ENCODE data around the gene CCDC6. TPM values are rescaled to one million over a fixed set of nuclear protein-coding genes. Genes with fewer than 3 reads are reported as not detected.

CCDC6 gene
- total RNA-seq, 1 experiment from 2014 or later = 58.4 TPM

- TF ChIP-seq CTCF (conservative IDR thresholded peaks at IDR 0.05) = no peak
- Histone ChIP-seq H3T11ph (ENCODE audit: low read length) (no peak overlapping the region), H3K23ac (ENCODE audit: insufficient read length, low read depth, low read length) (no peak overlapping the region), H4K20me1 (ENCODE audit: control insufficient read depth, insufficient read depth, insufficient read length) (no peaks in the 10 kb centered on the region), H3K9ac (ENCODE audit: extremely low read depth, insufficient read length, low read length) (no peak overlapping the region), H3K18ac (ENCODE audit: insufficient read length, low read depth, low read length) (no peak overlapping the region), H3K27me3 (ENCODE audit: insufficient read depth, low read length) (no peaks in the 10 kb centered on the region), H2AFZ (ENCODE audit: low read length) (no peak overlapping the region), H2BK12ac (ENCODE audit: insufficient read length, low read depth, low read length) (no peak overlapping the region), H3K4ac (ENCODE audit: low read depth, low read length) (no peak overlapping the region), H4K8ac (replicated peaks; ENCODE audit: insufficient read length, low read depth, low read length) (no peak overlapping the region), H2BK15ac (ENCODE audit: low read depth, low read length) (no peak overlapping the region), H2BK20ac (ENCODE audit: low read depth, low read length, poor library complexity, severe bottlenecking) (no peak overlapping the region), H4K91ac (ENCODE audit: insufficient read length, low read depth, low read length) (no peak overlapping the region), H3K14ac (ENCODE audit: insufficient read depth, low read length) (no peak overlapping the region), H4K5ac (ENCODE audit: insufficient read length, low read depth, low read length) (no peak overlapping the region), H3K79me1 (ENCODE audit: insufficient read depth, low read depth, low read length, poor library complexity, severe bottlenecking) (no peaks in the 10 kb centered on the region), H3K79me2 (ENCODE audit: insufficient read depth, low read length) (no peaks in the 10 kb centered on the region), H3K23me2 (ENCODE audit: insufficient read length, low read depth, low read length, poor library complexity, severe bottlenecking) (no peaks in the 10 kb centered on the region), H3K9me3 (ENCODE audit: control insufficient read depth, low read depth, low read length) (no peaks in the 10 kb centered on the region), H3K4me2 (ENCODE audit: insufficient read depth, insufficient read length, low read length) (no peak overlapping the region), H3K4me1 (ENCODE audit: insufficient read depth, low read length) (peaks cover 5% of the 10 kb centered on the region), H3K27ac (ENCODE audit: insufficient read length, low read depth, low read length) (no peak overlapping the region), H3K56ac (ENCODE audit: insufficient read length, low read depth, low read length) (no peak overlapping the region), H2BK5ac (ENCODE audit: insufficient read length, low read length) (no peak overlapping the region), H2AK5ac (ENCODE audit: insufficient read length, low read length) (no peak overlapping the region), H2BK120ac (ENCODE audit: low read depth, low read length, poor library complexity, severe bottlenecking) (no peak overlapping the region)
- H3K27ac Mint-ChIP-seq = no peak overlapping the region; a peak in 1 of 7 replicates
- DNase-seq = no peak
- WGBS (ENCODE audit: extremely low coverage, insufficient read length, low lambda C conversion rate) = no CpG with 5 or more reads among the region's 6 CpGs
- H3K36me3 Mint-ChIP-seq (ENCODE audit: insufficient read depth in 1 of 3, low read depth in 3 of 3) = peaks cover 13 to 35% (median 31%) of the 10 kb centered on the region in 3 experiments; a peak in 6 of 7 replicates
- peaks cover 29 to 41% of the 10 kb centered on the region in 2 experiments for H3K4me1 Mint-ChIP-seq
- H3K9me3 Mint-ChIP-seq = no peaks in the 10 kb centered on the region
- no peaks in the 10 kb centered on the region for H3K27me3 Mint-ChIP-seq (ENCODE audit: low read depth)
- H3K4me3 Mint-ChIP-seq = no peak overlapping the region
Observed at GRCh38 chr10:59839576-59839975, 66.8 kb downstream of the CCDC6 start.
